Neural progenitor cell (in vitro differentiated cells): ENCODE data around the gene SHC3. TPM values are rescaled to one million over a fixed set of nuclear protein-coding genes. Genes with fewer than 3 reads are reported as not detected.

Experiments used
- DNase-seq: peaks from one replicate; pipeline ENCODE4 v3.0.0-alpha.2; 2016; ENCODE audit warnings: low spot score
- H2AFZ ChIP-seq: fragments of 200-600 bp; sonication (generic); replicated peaks from 2 replicates; pipeline ENCODE4 v1.6.1; 2016; ENCODE audit warnings: antibody characterized with exemption
- H3F3A ChIP-seq: fragments of 200-600 bp; sonication (generic); 2 replicates; pipeline ENCODE4 v1.6.1; 2016; ENCODE audit warnings: antibody characterized with exemption, low read depth
- H3K27ac ChIP-seq: fragments of 200-600 bp; sonication (generic); 2 replicates; pipeline ENCODE4 v1.5.1; 2016; ENCODE audit warnings: mild to moderate bottlenecking
- H3K27me3 ChIP-seq: fragments of 200-600 bp; sonication (generic); 2 replicates; pipeline ENCODE4 v1.6.1; 2016; ENCODE audit warnings: mild to moderate bottlenecking, moderate library complexity
- H3K36me3 ChIP-seq: fragments of 200-600 bp; sonication (generic); 2 replicates; pipeline ENCODE4 v1.5.1; 2016
- H3K4me1 ChIP-seq: fragments of 200-600 bp; sonication (generic); 2 replicates; pipeline ENCODE4 v1.6.1; 2016; ENCODE audit warnings: mixed run types
- H3K4me2 ChIP-seq: fragments of 200-600 bp; sonication (generic); 2 replicates; pipeline ENCODE4 v1.6.1; 2016
- H3K4me3 ChIP-seq: fragments of 200-600 bp; sonication (generic); 2 replicates; pipeline ENCODE4 v1.5.1; 2016
- H3K79me2 ChIP-seq: fragments of 200-600 bp; sonication (generic); 2 replicates; pipeline ENCODE4 v1.6.1; 2016; ENCODE audit warnings: low read depth
- H3K9ac ChIP-seq: fragments of 200-600 bp; sonication (generic); 2 replicates; pipeline ENCODE4 v1.6.1; 2016
- H3K9me3 ChIP-seq: fragments of 200-600 bp; sonication (generic); 2 replicates; pipeline ENCODE4 v1.5.1; 2016; ENCODE audit warnings: low read depth
- H4K20me1 ChIP-seq: fragments of 200-600 bp; sonication (generic); 2 replicates; pipeline ENCODE4 v1.6.1; 2016; ENCODE audit warnings: low read depth
- H3K27ac Mint-ChIP-seq: 3 replicates; pipeline ENCODE4 v1.8.0; 2021; ENCODE audit warnings: mixed read lengths
- H3K27me3 Mint-ChIP-seq: 2 replicates; pipeline ENCODE4 v1.8.0; 2022; ENCODE audit warnings: low read depth, mild to moderate bottlenecking, inconsistent platforms, moderate library complexity, mixed read lengths; ENCODE audit not compliant: insufficient read depth
- H3K36me3 Mint-ChIP-seq: 3 replicates; pipeline ENCODE4 v1.8.0; 2021; ENCODE audit warnings: mixed read lengths
- H3K4me1 Mint-ChIP-seq: 3 replicates; pipeline ENCODE4 v1.8.0; 2021; ENCODE audit warnings: mixed read lengths
- H3K4me3 Mint-ChIP-seq: 3 replicates; pipeline ENCODE4 v1.8.0; 2021; ENCODE audit warnings: mild to moderate bottlenecking, moderate library complexity, mixed read lengths
- H3K9me3 Mint-ChIP-seq: 3 replicates; pipeline ENCODE4 v1.8.0; 2020; ENCODE audit warnings: mixed read lengths
- CTCF ChIP-seq: fragments of 200-600 bp; sonication (generic); IDR thresholded peaks from 2 replicates; pipeline ENCODE4 v1.5.1; 2017; ENCODE audit warnings: antibody characterized with exemption, mild to moderate bottlenecking
- EZH2 ChIP-seq: fragments of 200-600 bp; sonication (generic); IDR thresholded peaks from 2 replicates; pipeline ENCODE4 v1.6.1; 2017; ENCODE audit warnings: antibody characterized with exemption, mild to moderate bottlenecking, moderate library complexity
- EZH2phosphoT487 ChIP-seq: fragments of 200-600 bp; sonication (generic); IDR thresholded peaks from 2 replicates; pipeline ENCODE4 v1.6.1; 2017; ENCODE audit warnings: antibody characterized with exemption
- total RNA-seq: library from RNA; depleted of rRNA; stranded (reverse); fragments of >200 nt; gene quantifications from 2 replicates; pipeline ENCODE4 v1.2.3, GENCODE V29; 2015; ENCODE audit warnings: low replicate concordance

SHC3 gene
- total RNA-seq, 1 donor from 2014 or later, result 0.64 TPM

- Mint-ChIP-seq H3K36me3 (peaks cover 44% of the 10 kb centered on the region), H3K4me1 (no peaks in the 10 kb centered on the region), H3K27ac (no peak overlapping the region), H3K4me3 (no peak overlapping the region), H3K9me3 (peaks cover 35% of the 10 kb centered on the region), H3K27me3 (no peaks in the 10 kb centered on the region)
- no peaks in the 10 kb centered on the region for H3K79me2 ChIP-seq
- H3F3A ChIP-seq, result no peaks in the 10 kb centered on the region
- H3K9ac ChIP-seq, result no peak overlapping the region
- no peaks in the 10 kb centered on the region for H4K20me1 ChIP-seq
- TF ChIP-seq EZH2 (no peak), EZH2phosphoT487 (no peak), CTCF (no peak)
- H3K4me3 ChIP-seq, result no peak overlapping the region
- H3K27ac ChIP-seq, result no peak overlapping the region
- no peak for DNase-seq
- no peaks in the 10 kb centered on the region for H3K4me1 ChIP-seq
- H3K9me3 ChIP-seq, result no peaks in the 10 kb centered on the region
- no peaks in the 10 kb centered on the region for H3K27me3 ChIP-seq
- no peaks in the 10 kb centered on the region for H3K36me3 ChIP-seq
- H3K4me2 ChIP-seq, result no peak overlapping the region
- no peak overlapping the region for H2AFZ ChIP-seq
Observed at GRCh38 chr9:89120704-89121103, 57.9 kb downstream of the SHC3 start.

- H3K36me3 Mint-ChIP-seq, result peaks cover 30% of the 10 kb centered on the region
Observed at GRCh38 chr9:89116805-89117192, 61.8 kb downstream of the SHC3 start.

GRCh38 chr9:89116064-89116804 lies 62.4 kb downstream of the SHC3 start:
- Histone ChIP-seq H3K9ac (no peak overlapping the region), H3K9me3 (no peaks in the 10 kb centered on the region), H3F3A (no peaks in the 10 kb centered on the region), H3K36me3 (no peaks in the 10 kb centered on the region), H2AFZ (no peak overlapping the region), H3K79me2 (no peaks in the 10 kb centered on the region), H3K27ac (no peak overlapping the region), H3K27me3 (no peaks in the 10 kb centered on the region), H4K20me1 (no peaks in the 10 kb centered on the region), H3K4me3 (no peak overlapping the region), H3K4me1 (no peaks in the 10 kb centered on the region), H3K4me2 (no peak overlapping the region)
- H3K27ac Mint-ChIP-seq, result no peak overlapping the region
- H3K27me3 Mint-ChIP-seq, result no peaks in the 10 kb centered on the region
- TF ChIP-seq EZH2phosphoT487 (no peak), CTCF (no peak), EZH2 (no peak)
- no peaks in the 10 kb centered on the region for H3K4me1 Mint-ChIP-seq
- no peak overlapping the region for H3K4me3 Mint-ChIP-seq
- H3K9me3 Mint-ChIP-seq, result peaks cover 20% of the 10 kb centered on the region
- H3K36me3 Mint-ChIP-seq, result peaks cover 28% of the 10 kb centered on the region
- no peak for DNase-seq

More at GRCh38 chr9:89116805-89117192, 61.8 kb downstream of the SHC3 start:
- Mint-ChIP-seq H3K27me3 (no peaks in the 10 kb centered on the region), H3K27ac (no peak overlapping the region), H3K4me1 (no peaks in the 10 kb centered on the region), H3K4me3 (no peak overlapping the region), H3K9me3 (peaks cover 23% of the 10 kb centered on the region)
- no peak overlapping the region for H3K27ac ChIP-seq
- H3K27me3 ChIP-seq, result no peaks in the 10 kb centered on the region
- H3K4me1 ChIP-seq, result no peaks in the 10 kb centered on the region
- no peaks in the 10 kb centered on the region for H3K9me3 ChIP-seq
- DNase-seq, result no peak
- no peak overlapping the region for H2AFZ ChIP-seq
- TF ChIP-seq CTCF (no peak), EZH2phosphoT487 (no peak), EZH2 (no peak)
- H3F3A ChIP-seq, result no peaks in the 10 kb centered on the region
- no peak overlapping the region for H3K4me3 ChIP-seq
- no peak overlapping the region for H3K9ac ChIP-seq
- H3K36me3 ChIP-seq, result no peaks in the 10 kb centered on the region
- no peak overlapping the region for H3K4me2 ChIP-seq
- H4K20me1 ChIP-seq, result no peaks in the 10 kb centered on the region
- no peaks in the 10 kb centered on the region for H3K79me2 ChIP-seq
